SK-N-MC (cell line): ENCODE measurements around the gene HPCAL4.

Experiments
- EZH2 ChIP-seq: fragments of 200-600 bp; sonication (generic); IDR thresholded peaks from one replicate; pipeline ENCODE4 v1.6.1; 2017; ENCODE audit warnings: antibody characterized with exemption
- POLR2AphosphoS5 ChIP-seq: IDR thresholded peaks from 2 replicates; pipeline ENCODE4 v1.6.1; 2012; ENCODE audit warnings: mild to moderate bottlenecking, low read depth, low read length, borderline replicate concordance

DNA sequence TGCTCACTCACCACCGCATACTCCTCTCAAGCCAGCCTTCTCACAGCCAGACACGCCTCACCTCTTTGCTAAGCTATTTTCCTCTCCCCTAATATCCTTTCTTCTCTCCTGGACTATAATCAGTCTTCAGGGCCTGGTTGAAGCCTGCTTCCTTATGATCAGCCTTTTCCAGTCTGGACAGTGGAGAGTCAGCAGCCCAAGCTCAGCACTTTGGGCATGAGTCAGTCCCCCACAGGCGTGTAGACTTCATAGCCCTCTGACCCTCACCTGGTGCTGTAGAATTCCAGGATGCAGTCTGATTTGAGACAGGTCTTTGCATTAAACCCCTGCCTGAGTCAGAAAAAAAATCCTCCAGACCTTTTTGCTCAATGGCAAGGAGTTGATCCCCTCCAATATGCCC is 2.5 kb downstream of the HPCAL4 start:
- TF ChIP-seq POLR2AphosphoS5: no peak
- no peak for TF ChIP-seq EZH2
